Right cardiac atrium (tissue), 5 donors: ENCODE data around the gene POLR2H. TPM values are rescaled to one million over a fixed set of nuclear protein-coding genes. Genes with fewer than 3 reads are reported as not detected.
"Not testable (repeated sequence)": the region's sequence is repeated elsewhere in the genome, so short reads cannot be mapped to it uniquely, and the experiment has no call there.

Source experiments
- ATAC-seq, 2 donors: fragments of 200-7000 bp; cut with Tn5 transposase; one replicate each; pipeline versions ENCODE4 v1.8.0 to v1.9.1; 2020; ENCODE audit warnings: moderate library complexity in 2 of 2, mild to moderate bottlenecking in 1 of 2
- DNase-seq, 3 donors: peaks; one replicate each; pipeline ENCODE4 v3.0.0-alpha.2; 2020
- H3K27ac ChIP-seq: one replicate; pipeline ENCODE4 v1.5.1; 2013; ENCODE audit warnings: mild to moderate bottlenecking, low read length, control low read depth, moderate library complexity
- H3K27me3 ChIP-seq: one replicate; pipeline ENCODE4 v1.6.1; 2013; ENCODE audit not compliant: control insufficient read depth, insufficient read depth
- H3K4me1 ChIP-seq: one replicate; pipeline ENCODE4 v1.6.1; 2013; ENCODE audit warnings: low read length; ENCODE audit not compliant: control insufficient read depth, insufficient read depth
- H3K4me3 ChIP-seq: one replicate; pipeline ENCODE4 v1.5.1; 2013; ENCODE audit warnings: low read length, control low read depth
- H3K9me3 ChIP-seq: one replicate; pipeline ENCODE4 v1.6.1; 2013; ENCODE audit warnings: low read length; ENCODE audit not compliant: control insufficient read depth
- WGBS: extraction: QIAGEN DNeasy Blood & Tissue Kit; methylation state at CpG from one replicate; pipeline ENCODE4 v1.1.7; 2013; 5-methylcytosine and 5-hydroxymethylcytosine counted together
- intact Hi-C, 4 donors: fragments of 100-400 bp; cut with DNase I; formaldehyde crosslinking; loops; one replicate each; pipeline versions ENCODE4 v1.11.0 to v1.14.0; 2022 to 2023
- polyA plus RNA-seq: library from polyadenylated mRNA; stranded (reverse); fragments of 200-250 nt; gene quantifications from one replicate; pipeline ENCODE4 v1.2.3, GENCODE V29; 2013
- total RNA-seq, 4 donors: library from RNA; stranded (reverse); fragmentation: NEBNext Ultra II Directional; extraction: Animal tissue kit (Norgen Biotek cat#: 25700); gene quantifications; one replicate each; pipeline ENCODE4 v1.2.1, GENCODE V29; 2021
- donor health status: healthy with polysubstance abuse.
- donor health status: DM: no; HTN: yes; CAD: no.
- donor health status: DM: no; HTN: no; CAD: no.
- donor health status: DM: no; HTN: yes; CAD: no; lungs with severe emphysema.
- donor health status: DM: yes; HTN: yes; CAD: no.

POLR2H gene
- total and polyA plus RNA-seq, 5 donors: 24.4 to 37.6 (median 31.6) TPM

GRCh38 chr3:184335291-184335660, 26.2 kb upstream of the POLR2H start:
- H3K4me1 ChIP-seq: peaks cover 4% of the 10 kb centered on the region
- intact Hi-C loops: no loop called here
- H3K9me3 ChIP-seq: no peaks in the 10 kb centered on the region
- H3K27ac ChIP-seq: peak overlapping the region; percentile 97
- DNase-seq (peak in 2 of 3 donors; percentile 38 to 53), ATAC-seq (peak in 1 of 2 donors; percentile 0)
- H3K4me3 ChIP-seq: no peak overlapping the region
- 48% methylated on average over 4 of the region's 4 CpGs for WGBS
- H3K27me3 ChIP-seq: no peaks in the 10 kb centered on the region

- Histone ChIP-seq H3K27ac (peak overlapping the region; percentile 97), H3K27me3 (no peaks in the 10 kb centered on the region), H3K9me3 (no peaks in the 10 kb centered on the region), H3K4me3 (peak overlapping the region; percentile 94), H3K4me1 (peaks cover 4% of the 10 kb centered on the region)
- intact Hi-C loops: no loop called here
- DNase-seq: peak; percentile 89 to 96 (median 96)
- WGBS: 1% methylated on average over 77 of the region's 77 CpGs
- peak; percentile 70 to 76 for ATAC-seq
Measured at GRCh38 chr3:184335661-184336546, 25.6 kb upstream of the POLR2H start.

GRCh38 chr3:184336547-184337398, 24.7 kb upstream of the POLR2H start:
- peak overlapping the region; percentile 97 for H3K27ac ChIP-seq
- intact Hi-C loops: no loop called here
- ATAC-seq: peak; percentile 40 to 50
- H3K4me3 ChIP-seq: peak overlapping the region; percentile 94
- DNase-seq: peak in 2 of 3 donors; percentile 63 to 77
- H3K9me3 ChIP-seq: no peaks in the 10 kb centered on the region
- H3K4me1 ChIP-seq: peaks cover 4% of the 10 kb centered on the region
- no peaks in the 10 kb centered on the region for H3K27me3 ChIP-seq
- 11% methylated on average over 17 of the region's 17 CpGs for WGBS

- Histone ChIP-seq H3K4me1 (peaks cover 4% of the 10 kb centered on the region), H3K27me3 (no peaks in the 10 kb centered on the region), H3K27ac (peak within 1 kb of the TSS; percentile 97), H3K9me3 (no peaks in the 10 kb centered on the region), H3K4me3 (peak within 1 kb of the TSS; percentile 94)
- 23% methylated on average over 6 of the region's 6 CpGs for WGBS
- intact Hi-C loops: no loop called here
- peak; percentile 81 to 89 (median 83) for DNase-seq
- ATAC-seq: peak; percentile 46 to 64
Measured at GRCh38 chr3:184337399-184337714, 24.2 kb upstream of the POLR2H start, which contains the start of gene FAM131A. Gene FAM131A, plus strand, starts transcription at chr3:184337600. Its CDS starts 31 bp downstream, at chr3:184337631.

- ATAC-seq: no peak
- peak overlapping the region; percentile 97 for H3K27ac ChIP-seq
- DNase-seq: peak in 2 of 3 donors; percentile 49 to 54
- no peaks in the 10 kb centered on the region for H3K9me3 ChIP-seq
- WGBS: 45% methylated on average over 7 of the region's 7 CpGs
- peaks cover 4% of the 10 kb centered on the region for H3K4me1 ChIP-seq
- no peaks in the 10 kb centered on the region for H3K27me3 ChIP-seq
- intact Hi-C loops: no loop called here
- H3K4me3 ChIP-seq: no peak overlapping the region
Measured at GRCh38 chr3:184337981-184338380, 23.5 kb upstream of the POLR2H start.

- H3K27ac ChIP-seq: peak overlapping the region; percentile 97
- DNase-seq (peak; percentile 91 to 96 (median 94)), ATAC-seq (peak; percentile 46 to 64)
- H3K4me3 ChIP-seq: peak overlapping the region; percentile 29
- intact Hi-C loops: no loop called here
- peaks cover 4% of the 10 kb centered on the region for H3K4me1 ChIP-seq
- 14% methylated on average over 37 of the region's 37 CpGs for WGBS
- H3K27me3 ChIP-seq: no peaks in the 10 kb centered on the region
- no peaks in the 10 kb centered on the region for H3K9me3 ChIP-seq
Measured at GRCh38 chr3:184338511-184338945, 23.0 kb upstream of the POLR2H start.

- ATAC-seq (no peak), DNase-seq (peak in 1 of 3 donors; percentile 63)
- Histone ChIP-seq H3K27ac (peak overlapping the region; percentile 65), H3K27me3 (no peaks in the 10 kb centered on the region), H3K4me3 (peak overlapping the region; percentile 29), H3K4me1 (peaks cover 4% of the 10 kb centered on the region), H3K9me3 (no peaks in the 10 kb centered on the region)
- intact Hi-C loops: no loop called here
- 41% methylated on average over 8 of the region's 8 CpGs for whole genome bisulfite sequencing
Measured at GRCh38 chr3:184339001-184339400, 22.5 kb upstream of the POLR2H start.

GRCh38 chr3:184339451-184340135, 21.9 kb upstream of the POLR2H start:
- H3K27ac ChIP-seq, H3K27me3 ChIP-seq, H3K4me1 ChIP-seq, H3K4me3 ChIP-seq, ATAC-seq, intact Hi-C loops, H3K9me3 ChIP-seq: not testable (repeated sequence)
- 94% methylated on average over 19 of the region's 19 CpGs for WGBS
- DNase-seq: peak in 2 of 3 donors; percentile 14 to 50

- H3K27ac ChIP-seq: no peak overlapping the region
- WGBS: 91% methylated on average over 7 of the region's 7 CpGs
- DNase-seq (peak in 1 of 3 donors; percentile 18), ATAC-seq (no peak)
- no peaks in the 10 kb centered on the region for H3K9me3 ChIP-seq
- H3K27me3 ChIP-seq: no peaks in the 10 kb centered on the region
- no peak overlapping the region for H3K4me3 ChIP-seq
- H3K4me1 ChIP-seq: peaks cover 4% of the 10 kb centered on the region
- intact Hi-C loops: no loop called here
Measured at GRCh38 chr3:184341925-184342324, 19.6 kb upstream of the POLR2H start.

- peak in 1 of 3 donors; percentile 45 for DNase-seq
- no peaks in the 10 kb centered on the region for H3K27me3 ChIP-seq
- WGBS: 59% methylated on average over 5 of the region's 5 CpGs
Measured at GRCh38 chr3:184343200-184343876, 18.2 kb upstream of the POLR2H start.

More at GRCh38 chr3:184343200-184343876, 18.2 kb upstream of the POLR2H start:
- Histone ChIP-seq H3K4me1 (peaks cover 4% of the 10 kb centered on the region), H3K27ac (no peak overlapping the region), H3K9me3 (no peaks in the 10 kb centered on the region), H3K4me3 (no peak overlapping the region)
- intact Hi-C loops: no loop called here
- no peak for ATAC-seq
